Activated gamma-delta T cell treated with Interleukin-2 at 50 U/mL for 16 hours (primary cell): ENCODE measurements around the gene MACROD1.

Experiments
- DNase-seq: peaks from one replicate; pipeline ENCODE4 v3.0.0-alpha.2; 2020

MACROD1 gene

DNA sequence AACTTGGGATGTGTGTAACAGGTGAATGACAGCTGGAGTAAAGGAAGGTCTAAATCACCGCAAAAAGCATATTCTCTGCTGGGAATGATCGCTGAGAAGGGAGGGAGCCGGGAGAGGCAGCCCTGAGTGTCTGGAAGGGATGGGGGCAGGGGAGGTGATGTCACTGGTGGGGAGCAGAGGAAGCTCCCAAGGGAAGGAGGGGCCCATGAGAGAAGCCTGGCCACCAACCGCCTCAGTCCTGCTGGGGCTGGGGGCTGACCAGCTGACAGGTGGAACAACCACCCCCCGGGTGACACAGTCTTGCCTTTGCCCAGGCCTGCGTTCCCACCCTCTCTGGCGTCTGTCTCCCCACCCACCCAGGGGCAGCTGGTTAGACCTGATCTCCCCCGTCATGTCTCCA, 136.1 kb downstream of the MACROD1 start:
- DNase-seq, result no peak

GRCh38 chr11:64028398-64029115, 137.4 kb downstream of the MACROD1 start:
- DNase-seq, result no peak

GRCh38 chr11:64027651-64028397, 138.1 kb downstream of the MACROD1 start:
- no peak for DNase-seq

DNA sequence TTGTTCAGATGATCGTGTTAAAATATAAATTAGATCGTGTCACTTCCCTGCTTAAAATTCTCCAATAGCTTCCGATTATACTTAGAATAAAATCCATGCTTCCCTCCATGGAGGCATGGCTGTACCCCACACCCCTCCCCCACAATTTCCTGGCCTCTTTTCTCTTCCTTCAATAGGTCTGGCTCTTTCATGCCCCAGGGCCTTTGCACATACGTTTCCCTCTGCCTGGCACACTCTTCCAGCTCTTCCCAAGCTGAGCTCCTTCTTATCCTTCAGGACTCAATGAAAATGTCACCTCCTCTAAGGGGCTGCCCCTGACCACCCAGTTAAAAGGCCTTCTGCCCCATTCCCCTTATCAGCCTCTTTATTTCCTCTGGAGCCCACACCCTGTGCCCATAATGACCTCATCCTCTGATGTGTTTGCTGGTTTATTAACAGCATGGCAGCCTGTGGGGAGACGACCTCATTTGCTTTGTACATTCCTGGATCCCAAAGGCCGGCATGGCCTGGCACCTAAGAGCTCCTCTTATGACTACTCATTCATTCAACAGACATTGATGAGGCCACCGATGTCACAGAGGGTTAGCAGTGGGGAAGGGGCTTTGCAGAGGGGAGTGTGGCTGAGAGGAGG, 139.2 kb downstream of the MACROD1 start:
- DNase-seq, result no peak

GRCh38 chr11:64025205-64025604, 140.7 kb downstream of the MACROD1 start:
- no peak for DNase-seq

DNA sequence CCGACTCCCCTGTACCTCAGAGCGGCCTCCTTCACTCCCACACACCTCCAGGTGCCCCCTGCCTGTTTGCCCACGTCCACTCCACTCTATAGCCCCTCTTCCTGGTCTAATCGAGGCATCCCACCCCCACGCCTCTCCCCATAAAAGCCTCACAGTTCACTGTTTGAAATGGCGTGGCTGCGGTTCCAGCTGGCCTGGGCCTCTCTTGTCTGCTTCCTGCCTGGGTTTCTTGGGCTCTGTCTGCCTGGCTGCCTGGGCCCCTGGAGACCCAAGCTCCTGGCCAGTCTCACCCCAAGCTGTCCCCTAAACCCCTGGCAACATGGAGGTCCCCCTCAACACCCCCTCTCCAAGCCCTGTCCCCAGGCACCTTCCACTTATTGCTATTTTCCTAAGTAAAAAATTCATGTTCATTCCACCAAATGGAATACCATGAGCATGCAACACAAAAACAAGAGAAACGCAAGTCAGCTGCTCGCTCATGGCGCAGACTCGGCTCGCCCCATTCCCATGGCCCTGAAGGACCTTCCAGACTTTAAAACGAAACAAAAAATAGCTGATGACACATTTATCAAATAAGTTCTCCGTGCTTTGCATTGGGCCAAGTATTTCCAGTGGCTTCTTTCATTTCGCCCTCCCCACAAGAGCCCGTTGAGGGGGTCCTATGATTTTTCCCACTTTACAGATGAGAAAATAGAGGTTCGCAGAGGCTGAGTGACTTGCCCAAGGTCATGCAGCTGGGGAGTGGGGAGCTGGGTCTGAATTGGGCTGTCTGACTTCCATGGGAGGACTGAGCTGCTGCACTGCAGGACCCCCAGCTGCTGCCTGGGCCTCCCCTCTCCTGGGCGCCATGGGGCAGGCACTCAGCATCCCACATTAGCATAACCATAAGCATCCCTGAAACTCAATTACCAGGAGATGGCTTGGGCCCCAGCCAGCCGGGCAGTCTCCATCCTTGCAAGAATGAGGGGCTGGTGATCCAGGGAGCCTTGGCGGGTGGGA, 141.9 kb downstream of the MACROD1 start:
- DNase-seq, result no peak

DNA sequence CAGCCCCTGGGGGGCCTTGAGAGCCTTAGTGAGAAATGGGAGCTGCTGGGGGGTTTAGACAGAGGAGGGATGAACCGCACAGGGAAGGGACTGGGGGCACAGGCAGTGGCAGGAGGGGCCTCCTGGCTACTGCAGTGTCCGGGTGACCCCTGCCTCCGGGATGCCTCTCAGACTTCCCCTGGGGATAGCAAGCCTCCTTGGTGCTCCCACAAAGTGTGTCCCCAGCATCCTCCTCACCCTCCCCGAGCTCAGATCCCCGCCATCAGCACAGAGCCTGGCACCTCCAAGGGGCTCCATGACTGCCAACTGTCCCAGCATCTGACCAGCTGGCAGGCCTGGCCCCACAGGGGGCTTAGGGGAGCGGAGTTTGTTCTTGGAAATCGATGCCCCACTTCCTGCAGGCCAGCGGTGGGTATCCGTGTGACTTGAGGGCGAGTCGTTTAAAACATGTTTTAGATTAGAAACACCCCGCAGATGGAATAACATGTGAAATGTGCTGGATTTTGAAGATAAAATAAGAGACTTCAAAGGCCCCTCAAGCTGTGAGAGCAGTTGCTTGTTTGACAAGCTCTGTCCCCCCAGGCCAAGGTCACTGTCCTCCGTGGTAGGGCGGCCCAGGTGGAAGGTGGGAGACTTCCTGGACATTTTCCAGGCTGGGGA, 143.7 kb downstream of the MACROD1 start:
- DNase-seq, result no peak

DNA sequence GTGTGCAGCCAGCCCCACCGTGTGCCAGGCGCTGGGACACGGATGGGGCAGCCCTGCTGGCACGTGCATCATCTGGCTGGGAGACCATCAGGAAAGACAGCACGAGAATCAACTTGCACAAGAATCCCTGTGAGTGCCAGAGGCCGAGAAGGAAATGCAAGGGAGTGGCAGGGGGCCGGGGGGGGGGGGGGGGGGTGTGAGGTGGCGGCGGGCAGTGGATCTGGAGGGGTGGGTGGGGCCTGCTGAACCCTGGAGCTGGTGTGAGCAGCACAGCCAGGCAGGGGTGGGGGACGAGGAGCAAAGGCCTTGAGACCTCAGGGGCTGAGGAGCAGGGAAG, 144.2 kb downstream of the MACROD1 start:
- DNase-seq, result no peak

- DNase-seq, result no peak
Observed at GRCh38 chr11:64020976-64021756, 144.7 kb downstream of the MACROD1 start.

GRCh38 chr11:64019106-64020037, 146.5 kb downstream of the MACROD1 start:
- no peak for DNase-seq

- no peak for DNase-seq
Observed at GRCh38 chr11:64018310-64018709, 147.6 kb downstream of the MACROD1 start.

- no peak for DNase-seq
Observed at GRCh38 chr11:64017945-64018224, 148.0 kb downstream of the MACROD1 start.

GRCh38 chr11:64015935-64016845, 149.7 kb downstream of the MACROD1 start:
- DNase-seq, result no peak

- no peak for DNase-seq
Observed at GRCh38 chr11:64015510-64015909, 150.4 kb downstream of the MACROD1 start.

DNA sequence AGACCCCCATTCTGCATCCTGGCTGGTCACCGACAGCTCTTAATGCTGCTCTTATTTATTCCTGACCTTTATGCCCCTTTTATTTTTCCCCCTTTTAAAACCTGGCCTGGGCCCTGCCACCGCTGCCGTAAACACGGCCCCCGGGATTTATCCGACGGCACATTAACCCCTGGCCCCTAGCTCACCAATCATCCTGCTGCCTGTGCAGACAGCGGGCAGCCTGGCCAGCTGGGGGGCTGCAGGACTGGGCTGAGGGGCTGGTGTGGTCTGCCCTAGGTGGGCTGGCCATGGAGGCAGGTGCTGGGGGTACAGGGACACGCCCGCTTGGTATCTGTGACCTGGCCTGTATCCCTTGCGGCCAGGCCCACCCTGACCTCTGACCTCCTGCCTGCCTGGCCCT, 151.6 kb downstream of the MACROD1 start:
- no peak for DNase-seq

DNA sequence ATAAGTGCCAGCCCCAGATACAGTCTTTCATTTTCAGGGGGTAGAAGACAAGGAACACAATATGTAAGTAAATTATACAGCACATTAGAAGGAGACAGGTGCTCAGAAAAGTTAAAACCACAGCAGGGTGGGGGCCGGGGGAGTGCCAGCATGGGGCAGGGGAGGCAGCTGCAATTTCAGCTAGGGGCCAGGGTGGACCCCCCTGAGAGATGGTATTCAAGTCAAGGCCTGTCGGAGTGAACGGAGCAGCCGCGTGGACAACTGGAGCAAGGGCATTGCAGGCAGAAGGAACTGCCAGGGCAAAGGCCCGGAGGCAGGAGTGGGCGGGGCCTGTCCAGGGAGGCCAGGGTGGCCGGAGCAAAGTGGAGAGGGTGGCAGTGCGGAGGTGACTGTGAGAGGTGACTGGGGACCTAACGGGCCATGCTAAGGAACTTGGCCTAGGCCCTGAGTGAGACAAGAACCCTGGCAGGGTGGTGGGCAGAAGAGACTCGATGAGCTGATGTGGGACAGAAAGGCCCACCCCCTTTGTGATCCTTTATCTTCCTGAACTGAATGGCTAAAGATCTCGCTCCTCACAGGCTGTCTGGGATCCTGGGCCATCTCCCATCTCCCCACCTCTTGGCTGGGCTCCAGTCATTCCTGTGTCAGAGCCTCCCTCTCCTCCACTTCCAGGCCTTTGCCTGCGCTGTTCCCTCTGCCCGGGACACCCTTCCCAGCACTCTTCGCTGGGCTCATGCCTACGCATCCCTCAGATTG, 152.6 kb downstream of the MACROD1 start:
- DNase-seq, result no peak

DNA sequence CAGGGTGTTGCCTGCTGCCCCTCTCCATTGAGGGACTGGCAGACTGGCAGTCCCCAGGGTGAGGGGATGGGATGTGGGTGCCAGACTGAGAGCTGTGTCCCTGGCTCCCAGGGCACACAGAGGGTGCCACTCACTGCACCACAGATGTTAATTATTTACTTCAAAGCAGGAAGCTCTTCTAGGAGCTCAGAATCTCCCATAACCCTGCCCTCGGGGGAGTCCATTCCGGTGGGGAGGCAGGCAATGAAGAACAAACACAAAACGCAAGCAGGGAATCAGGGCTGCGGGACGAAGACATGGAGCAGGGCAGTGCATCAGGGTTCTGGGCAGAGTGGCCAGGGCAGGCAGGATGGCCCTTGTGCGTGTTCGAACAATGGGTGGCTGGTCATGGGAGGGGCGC, 154.5 kb downstream of the MACROD1 start:
- DNase-seq, result no peak

- no peak for DNase-seq
Observed at GRCh38 chr11:64010783-64011182, 155.1 kb downstream of the MACROD1 start.

GRCh38 chr11:64009710-64010109, 156.2 kb downstream of the MACROD1 start:
- DNase-seq, result no peak
